Measurements from ENCODE around the gene SLC5A7. TPM values are rescaled to one million over a fixed set of nuclear protein-coding genes. Genes with fewer than 3 reads are reported as not detected.

Gene SLC5A7
- total RNA-seq, 4 donors from 2014 or later = not detected

DNA sequence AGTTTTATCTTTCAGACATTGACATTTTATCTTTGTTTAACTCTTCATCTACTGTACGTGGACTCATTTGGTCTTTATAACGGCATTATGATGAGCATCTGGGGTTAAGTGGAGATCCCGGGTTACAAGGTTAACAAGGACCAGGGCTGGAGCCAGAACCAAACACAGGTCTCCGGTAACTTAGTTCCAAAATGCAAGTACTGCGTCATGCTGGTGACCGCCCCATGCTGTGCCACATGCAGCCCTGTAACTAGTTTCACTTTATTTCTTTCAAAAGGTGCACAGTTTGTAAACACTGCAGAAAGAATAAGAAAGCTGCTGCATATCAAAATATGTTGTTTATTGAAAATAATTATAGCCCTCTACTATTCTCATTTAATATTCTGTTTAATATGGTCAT is 3.1 kb downstream of the SLC5A7 start:
- TF ChIP-seq, protein P1, sequence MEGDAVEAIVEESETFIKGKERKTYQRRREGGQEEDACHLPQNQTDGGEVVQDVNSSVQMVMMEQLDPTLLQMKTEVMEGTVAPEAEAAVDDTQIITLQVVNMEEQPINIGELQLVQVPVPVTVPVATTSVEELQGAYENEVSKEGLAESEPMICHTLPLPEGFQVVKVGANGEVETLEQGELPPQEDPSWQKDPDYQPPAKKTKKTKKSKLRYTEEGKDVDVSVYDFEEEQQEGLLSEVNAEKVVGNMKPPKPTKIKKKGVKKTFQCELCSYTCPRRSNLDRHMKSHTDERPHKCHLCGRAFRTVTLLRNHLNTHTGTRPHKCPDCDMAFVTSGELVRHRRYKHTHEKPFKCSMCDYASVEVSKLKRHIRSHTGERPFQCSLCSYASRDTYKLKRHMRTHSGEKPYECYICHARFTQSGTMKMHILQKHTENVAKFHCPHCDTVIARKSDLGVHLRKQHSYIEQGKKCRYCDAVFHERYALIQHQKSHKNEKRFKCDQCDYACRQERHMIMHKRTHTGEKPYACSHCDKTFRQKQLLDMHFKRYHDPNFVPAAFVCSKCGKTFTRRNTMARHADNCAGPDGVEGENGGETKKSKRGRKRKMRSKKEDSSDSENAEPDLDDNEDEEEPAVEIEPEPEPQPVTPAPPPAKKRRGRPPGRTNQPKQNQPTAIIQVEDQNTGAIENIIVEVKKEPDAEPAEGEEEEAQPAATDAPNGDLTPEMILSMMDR (IDR thresholded peaks at IDR 0.05) = no peak
- Histone ChIP-seq H3K27ac (no peak overlapping the region), H3K4me3 (no peak overlapping the region), H3K9me3 (no peaks in the 10 kb centered on the region), H3K36me3 (no peaks in the 10 kb centered on the region), H3K27me3 (peaks cover 19% of the 10 kb centered on the region), H3K4me1 (peaks cover 7% of the 10 kb centered on the region)
- no peak for DNase-seq (ENCODE audit: low spot score in 2 of 2)
- WGBS = 79% methylated on average over 6 of the region's 6 CpGs

DNA sequence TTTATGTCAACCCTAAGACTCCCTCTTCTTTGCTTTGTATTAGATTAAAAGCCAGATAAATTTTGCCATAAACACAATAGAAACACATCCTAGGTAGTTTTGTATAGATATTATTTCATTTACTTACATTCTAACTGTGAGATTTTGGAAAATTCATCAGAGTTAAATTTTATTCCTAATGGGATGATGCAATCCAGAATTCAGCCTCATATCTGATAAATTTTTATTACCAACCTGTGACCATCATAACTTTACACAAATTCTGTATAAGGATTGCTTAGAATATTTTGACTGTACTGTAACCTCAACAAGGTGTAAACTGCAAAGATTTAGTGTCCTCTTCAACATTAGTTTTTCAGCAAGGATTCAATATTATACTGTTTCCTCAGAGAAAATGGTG is 4.4 kb downstream of the SLC5A7 start:
- Histone ChIP-seq H3K9me3 (no peaks in the 10 kb centered on the region), H3K27me3 (peaks cover 16% of the 10 kb centered on the region), H3K36me3 (no peaks in the 10 kb centered on the region), H3K4me1 (peaks cover 7% of the 10 kb centered on the region), H3K27ac (no peak overlapping the region), H3K4me3 (no peak overlapping the region)
- DNase-seq (ENCODE audit: low spot score in 2 of 2) = no peak
- TF ChIP-seq POLR2AphosphoS5 (IDR thresholded peaks at IDR 0.05) (no peak), EP300 (IDR thresholded peaks at IDR 0.05) (no peak), POLR2A (IDR thresholded peaks at IDR 0.05) (no peak)
- TF ChIP-seq, protein P1 (IDR thresholded peaks at IDR 0.05) = no peak

DNA sequence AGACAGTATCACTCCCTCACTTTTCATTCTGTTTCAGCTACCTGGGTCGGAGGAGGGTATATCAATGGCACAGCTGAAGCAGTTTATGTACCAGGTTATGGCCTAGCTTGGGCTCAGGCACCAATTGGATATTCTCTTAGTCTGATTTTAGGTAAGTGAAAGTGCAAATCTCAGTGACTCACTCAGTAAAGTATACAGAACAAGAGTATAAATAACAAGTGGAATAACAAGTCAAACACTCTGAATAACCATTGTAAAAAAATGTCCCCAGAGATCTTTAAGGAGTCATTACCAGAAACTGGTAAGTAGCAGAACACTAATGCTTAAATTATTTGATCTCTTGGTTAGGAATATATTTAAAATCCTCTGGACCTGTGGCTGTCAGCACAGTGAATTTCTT is 5.7 kb downstream of the SLC5A7 start:
- TF ChIP-seq POLR2AphosphoS5 (IDR thresholded peaks at IDR 0.05) (no peak), POLR2A (IDR thresholded peaks at IDR 0.05) (no peak), EP300 (IDR thresholded peaks at IDR 0.05) (no peak)
- TF ChIP-seq, protein P1 (IDR thresholded peaks at IDR 0.05) = no peak
- H3K27me3 ChIP-seq = peaks cover 3% of the 10 kb centered on the region
- no peaks in the 10 kb centered on the region for H3K9me3 ChIP-seq
- no peaks in the 10 kb centered on the region for H3K36me3 ChIP-seq
- H3K4me1 ChIP-seq = no peaks in the 10 kb centered on the region
- H3K4me3 ChIP-seq = no peak overlapping the region
- 86% methylated on average over 1 of the region's 1 CpG for WGBS
- no peak overlapping the region for H3K27ac ChIP-seq
- DNase-seq (ENCODE audit: low spot score in 2 of 2) = no peak

DNA sequence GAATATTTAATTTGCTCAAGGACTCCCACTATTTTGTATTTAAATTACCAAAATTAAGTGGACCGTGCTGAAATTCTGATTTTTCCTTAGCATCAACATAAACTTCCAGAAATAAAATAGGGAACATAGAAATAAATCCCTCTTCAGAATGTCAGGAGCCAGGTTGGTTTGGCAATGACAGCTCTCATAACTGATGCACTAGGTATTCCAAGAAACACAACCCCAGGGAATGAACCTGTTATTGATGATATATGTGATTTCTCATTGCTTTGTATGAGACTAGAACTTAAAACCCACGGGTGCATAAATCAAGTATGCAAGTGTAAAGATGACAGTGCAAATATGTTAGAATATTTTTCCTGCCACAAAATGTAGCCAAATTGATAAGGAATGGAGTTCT is 12.8 kb downstream of the SLC5A7 start:
- no peaks in the 10 kb centered on the region for H3K9me3 ChIP-seq
- 43% methylated on average over 2 of the region's 2 CpGs for WGBS
- no peaks in the 10 kb centered on the region for H3K36me3 ChIP-seq

DNA sequence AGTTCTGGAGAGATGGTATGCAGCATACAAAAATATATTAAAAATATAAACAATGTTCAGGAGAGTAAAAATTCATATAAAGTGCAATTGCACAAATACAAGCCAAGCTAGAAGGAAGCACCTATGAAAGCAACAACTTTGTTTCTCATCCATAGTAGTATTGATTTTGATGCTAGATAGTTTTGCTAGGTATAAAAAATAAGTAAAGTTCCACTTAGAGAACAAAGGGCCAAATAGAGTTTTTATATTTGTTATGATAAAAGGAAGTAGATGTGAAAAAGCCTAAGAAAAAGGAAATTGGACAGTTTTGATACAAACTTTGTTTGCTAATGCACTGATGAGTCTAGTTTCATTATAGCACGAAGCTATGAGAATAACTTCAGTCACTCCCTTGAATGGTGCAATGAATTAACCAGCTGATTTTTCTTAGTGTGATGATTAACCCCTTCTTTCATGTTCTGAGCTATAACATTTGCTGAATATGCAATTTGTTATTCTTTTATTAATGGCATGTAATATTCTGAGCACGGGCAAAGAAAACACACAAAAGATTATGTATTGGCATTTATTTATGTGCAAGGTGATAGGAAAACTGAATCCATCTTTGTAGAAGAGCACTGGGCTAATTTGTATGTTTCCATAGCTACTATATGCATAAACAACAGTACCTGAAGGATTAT is 24.7 kb downstream of the SLC5A7 start:
- no peak for TF ChIP-seq POLR2A (IDR thresholded peaks at IDR 0.05)
- no peak for TF ChIP-seq EP300 (IDR thresholded peaks at IDR 0.05)
- TF ChIP-seq, protein P1 (IDR thresholded peaks at IDR 0.05) = no peak
- no peak for TF ChIP-seq POLR2AphosphoS5 (IDR thresholded peaks at IDR 0.05)
- Histone ChIP-seq H3K36me3 (no peaks in the 10 kb centered on the region), H3K4me1 (no peaks in the 10 kb centered on the region), H3K9me3 (peaks cover 13% of the 10 kb centered on the region), H3K4me3 (no peak overlapping the region), H3K27ac (no peak overlapping the region), H3K27me3 (no peaks in the 10 kb centered on the region)
- no peak for DNase-seq (ENCODE audit: low spot score in 2 of 2)
- WGBS = 80% methylated on average over 2 of the region's 2 CpGs

More for the DNA sequence above, 12.8 kb downstream of the SLC5A7 start:
- H3K27ac ChIP-seq = no peak overlapping the region
- no peaks in the 10 kb centered on the region for H3K27me3 ChIP-seq
- no peak overlapping the region for H3K4me3 ChIP-seq
- DNase-seq (ENCODE audit: low spot score in 2 of 2) = no peak
- no peaks in the 10 kb centered on the region for H3K4me1 ChIP-seq
- TF ChIP-seq, protein P1 (IDR thresholded peaks at IDR 0.05) = no peak
- TF ChIP-seq POLR2A (IDR thresholded peaks at IDR 0.05) (no peak), POLR2AphosphoS5 (IDR thresholded peaks at IDR 0.05) (no peak), EP300 (IDR thresholded peaks at IDR 0.05) (no peak)

Measured in suprapubic skin (tissue), 4 donors.